Erythroblast (primary cell): ENCODE data around the gene UBR3.

ENCODE experiments used
- GATA1 ChIP-seq: IDR thresholded peaks from 2 replicates; pipeline ENCODE4 v1.6.1; 2011; ENCODE audit warnings: low read depth, mild to moderate bottlenecking, control low read depth, low read length, moderate library complexity
- POLR2A ChIP-seq: IDR thresholded peaks from 2 replicates; pipeline ENCODE4 v1.6.1; 2011; ENCODE audit warnings: mild to moderate bottlenecking, low read length

GRCh38 chr2:170020777-170021176, 193.5 kb downstream of the UBR3 start:
- no peak for TF ChIP-seq POLR2A
- no peak for TF ChIP-seq GATA1
